GM21447 (cell line): ENCODE measurements around the gene ZCRB1.

Source experiments
- ATAC-seq: cut with Tn5 transposase; IDR thresholded peaks from one replicate; pipeline ENCODE4 v1.9.1; 2021; ENCODE audit not compliant: unreplicated experiment

Gene ZCRB1

DNA sequence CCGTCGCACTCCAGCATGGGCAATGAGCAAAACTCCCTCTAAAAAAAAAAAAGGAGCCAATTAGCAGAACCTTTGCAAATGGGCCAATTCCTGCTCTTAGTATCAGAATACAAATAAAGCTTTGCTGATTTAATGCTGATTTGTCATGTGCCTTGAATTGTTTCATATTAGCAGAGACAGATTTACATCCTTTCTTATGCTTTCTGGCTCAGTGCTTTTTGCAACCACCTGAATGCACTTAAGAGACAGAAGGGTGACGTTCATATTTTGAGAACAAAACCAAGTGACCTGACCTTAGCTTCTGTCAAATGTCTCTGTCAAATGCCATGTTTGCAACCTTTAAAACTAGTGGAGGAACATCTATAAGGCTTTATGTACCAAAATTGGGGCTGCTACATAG lies 44.0 kb downstream of the ZCRB1 start:
- ATAC-seq, result no peak

DNA sequence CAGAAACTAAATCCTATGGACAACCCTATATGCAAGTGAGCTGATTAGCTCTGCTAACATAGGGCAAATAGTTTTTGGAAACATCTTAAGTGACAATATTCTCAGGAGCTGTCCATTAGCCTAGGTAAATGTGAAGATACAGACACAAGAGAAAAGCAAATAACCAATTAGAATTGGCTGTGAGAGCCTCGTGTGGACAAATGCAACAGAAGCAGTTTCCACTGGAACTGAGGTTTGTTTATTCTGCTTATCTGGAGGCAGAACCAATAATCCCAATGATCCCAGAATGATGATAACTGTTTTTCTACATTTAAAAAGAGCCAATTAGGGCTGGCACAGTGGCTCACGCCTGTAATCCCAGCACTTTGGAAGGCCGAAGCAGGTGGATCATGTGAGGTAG lies 44.6 kb downstream of the ZCRB1 start:
- no peak for ATAC-seq

DNA sequence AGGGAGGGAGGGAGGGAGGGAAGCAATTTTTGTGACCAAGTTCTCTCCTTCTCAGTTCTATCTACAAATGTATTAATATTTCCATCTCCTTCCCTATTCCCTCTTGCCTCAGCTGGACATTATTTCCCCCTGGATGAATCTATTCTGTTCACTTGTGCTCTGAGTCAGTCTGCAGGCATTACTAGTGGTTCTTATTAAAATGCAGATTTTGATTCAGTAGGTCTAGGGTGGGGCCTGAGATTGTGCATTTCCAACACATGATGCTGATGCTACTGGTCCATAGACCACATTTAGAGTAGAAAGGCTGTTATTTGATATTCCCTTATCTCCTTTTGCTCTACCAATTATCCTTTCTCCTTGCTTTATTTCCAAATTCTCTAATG lies 47.8 kb downstream of the ZCRB1 start:
- no peak for ATAC-seq

DNA sequence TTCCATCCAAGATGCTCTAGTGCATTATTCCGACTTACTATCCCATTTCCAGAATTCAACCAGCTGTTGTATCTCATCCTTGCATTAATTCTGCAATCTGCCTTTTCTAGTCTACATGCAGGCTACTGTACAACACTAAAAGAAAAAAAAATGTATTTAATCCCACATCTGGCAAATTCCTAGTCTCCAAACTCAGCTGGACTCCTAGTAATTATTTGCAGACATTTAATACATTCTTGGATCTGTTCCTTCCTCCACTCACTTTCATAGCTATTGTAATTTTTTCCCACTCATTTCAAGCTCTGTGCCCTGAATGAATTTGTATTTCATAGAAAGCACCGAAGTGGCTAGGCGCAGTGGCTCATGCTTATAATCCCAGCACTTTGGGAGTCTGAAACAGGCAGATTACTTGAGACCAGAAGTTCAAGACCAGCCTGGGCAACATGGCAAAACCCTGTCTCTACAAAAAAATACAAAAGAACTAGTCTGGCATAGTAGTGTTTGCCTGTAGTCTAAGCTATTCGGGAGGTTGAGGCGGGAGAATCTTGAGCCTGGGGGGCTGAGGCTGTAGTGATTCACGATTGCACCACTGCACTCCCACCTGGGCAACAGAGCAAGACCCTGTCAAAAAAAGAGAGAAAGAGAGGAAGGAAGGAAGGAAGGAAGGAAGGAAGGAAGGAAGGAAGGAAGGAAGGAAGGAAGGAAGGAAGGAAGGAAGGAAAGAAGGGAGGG lies 48.3 kb downstream of the ZCRB1 start:
- ATAC-seq, result no peak

DNA sequence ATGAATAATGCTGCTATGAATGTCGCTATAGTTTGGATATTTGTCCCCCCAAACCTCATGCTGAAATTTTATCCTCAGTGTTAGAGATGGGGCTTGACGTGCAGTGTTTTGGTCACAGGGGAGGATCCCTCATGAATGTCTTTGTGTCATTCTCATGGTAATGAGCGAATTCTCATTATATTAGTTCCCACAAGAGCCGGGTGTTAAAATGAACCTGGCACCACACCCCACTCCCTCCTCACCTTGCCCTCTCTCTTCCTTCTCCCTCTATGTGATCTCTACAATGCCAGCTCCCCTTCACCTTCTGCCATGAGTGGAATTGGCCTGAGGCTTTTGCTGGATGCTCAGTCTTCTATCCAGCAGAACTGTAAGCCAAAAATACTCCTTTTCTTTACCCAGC lies 50.4 kb downstream of the ZCRB1 start:
- ATAC-seq, result no peak

DNA sequence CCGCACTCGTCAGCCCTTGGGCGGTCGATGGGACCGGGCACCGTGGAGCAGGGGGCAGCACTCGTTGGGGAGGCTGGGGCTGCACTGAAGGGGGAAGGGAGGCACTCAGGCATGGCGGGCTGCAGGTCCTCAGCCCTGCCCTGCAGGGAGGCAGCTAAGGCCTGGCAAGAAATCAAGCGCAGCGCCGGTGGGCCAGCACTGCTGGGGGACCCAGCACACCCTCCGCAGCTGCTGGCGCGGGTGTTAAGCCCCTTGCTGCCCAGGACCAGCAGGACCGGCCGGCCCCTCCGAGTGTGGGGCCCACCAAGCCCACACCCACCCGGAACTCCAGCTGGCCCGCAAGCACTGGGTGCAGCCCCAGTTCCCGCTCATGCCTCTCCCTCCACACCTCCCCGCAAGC lies 52.2 kb downstream of the ZCRB1 start:
- no peak for ATAC-seq

DNA sequence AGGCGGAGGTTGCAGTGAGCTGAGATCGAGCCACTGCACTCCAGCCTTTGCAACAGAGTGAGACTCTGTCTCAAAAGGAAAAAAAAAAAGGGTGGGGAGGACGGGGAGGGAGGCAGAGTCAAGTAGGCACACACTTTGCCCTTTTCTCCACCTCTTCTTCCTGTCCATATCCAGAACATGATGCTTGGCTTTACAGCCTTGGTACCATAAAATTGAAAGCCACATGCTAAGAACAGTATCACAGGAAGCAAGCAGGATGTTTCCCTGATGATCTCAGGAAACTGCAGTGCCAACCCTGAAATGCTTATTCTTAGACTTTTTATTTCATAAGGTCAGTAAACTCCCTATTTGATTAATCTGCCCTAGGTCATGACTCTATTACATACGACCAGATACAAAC lies 55.3 kb downstream of the ZCRB1 start:
- no peak for ATAC-seq

DNA sequence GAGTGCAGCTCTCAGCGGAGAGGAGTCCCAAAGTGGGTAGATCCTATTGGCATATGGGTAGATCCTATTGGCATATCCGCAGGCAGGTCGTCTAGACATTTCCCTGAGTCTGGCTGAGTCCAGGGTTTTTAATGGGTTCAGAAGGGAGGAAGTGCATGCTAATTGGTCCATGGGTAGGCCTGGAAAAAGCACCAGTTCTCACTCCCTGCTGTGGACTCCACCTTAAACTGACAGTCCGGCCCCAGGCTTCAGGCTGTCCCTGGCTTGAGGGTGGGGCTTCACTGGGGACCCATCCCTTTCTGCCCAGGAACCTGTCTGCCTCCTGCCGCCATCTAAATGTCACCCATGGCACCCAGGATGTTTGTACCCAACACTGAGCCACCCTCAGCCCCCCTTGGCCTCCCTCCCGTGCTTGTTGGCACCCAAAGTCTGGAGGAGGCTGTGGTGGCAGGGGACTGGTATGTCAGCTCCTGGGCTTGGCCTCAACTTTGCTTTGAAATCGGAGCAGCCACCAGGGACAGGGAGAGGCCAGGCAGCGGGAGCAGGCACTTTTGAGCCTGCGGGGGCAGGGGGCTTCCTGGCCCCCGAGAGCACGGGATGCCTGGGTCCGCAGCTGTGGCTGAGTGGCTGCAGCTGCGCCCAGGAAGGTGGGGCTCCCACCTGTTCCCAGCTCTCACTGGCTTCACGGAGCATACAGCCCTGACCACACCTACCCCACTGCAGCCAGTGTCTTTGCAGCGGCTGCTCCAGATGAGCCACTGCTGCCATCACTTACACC lies 58.3 kb downstream of the ZCRB1 start:
- no peak for ATAC-seq

DNA sequence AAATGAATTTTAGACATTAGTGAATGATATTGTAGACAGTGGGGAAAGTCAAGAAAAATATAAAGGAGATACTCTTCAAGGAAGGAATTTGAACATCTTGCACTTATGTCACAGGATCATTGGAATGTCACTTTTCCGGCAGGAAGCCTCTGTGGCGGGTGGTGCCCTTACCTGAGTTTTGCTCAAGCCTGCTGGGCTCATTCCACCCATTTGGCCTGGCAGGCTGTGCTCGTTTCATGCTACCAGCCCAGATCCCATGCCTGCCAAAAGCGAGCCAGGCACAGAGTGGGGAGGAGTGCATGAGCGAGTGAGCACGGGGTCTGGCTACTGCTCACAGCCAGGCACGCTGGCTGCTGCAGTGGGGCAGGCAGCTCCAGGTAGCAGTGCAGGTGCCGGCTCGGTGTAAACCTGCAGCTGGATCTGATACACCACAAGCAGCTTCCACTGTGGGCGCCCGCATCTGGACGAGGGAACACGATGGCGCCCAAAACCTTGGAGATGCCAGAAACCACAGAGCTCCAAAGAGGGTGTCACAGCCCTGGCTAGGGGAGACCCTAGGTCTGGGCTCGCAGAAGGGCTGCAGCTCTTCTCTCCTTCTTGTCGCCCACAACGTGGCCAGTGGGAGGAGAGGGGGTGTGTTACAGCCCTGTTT lies 59.2 kb downstream of the ZCRB1 start:
- no peak for ATAC-seq

DNA sequence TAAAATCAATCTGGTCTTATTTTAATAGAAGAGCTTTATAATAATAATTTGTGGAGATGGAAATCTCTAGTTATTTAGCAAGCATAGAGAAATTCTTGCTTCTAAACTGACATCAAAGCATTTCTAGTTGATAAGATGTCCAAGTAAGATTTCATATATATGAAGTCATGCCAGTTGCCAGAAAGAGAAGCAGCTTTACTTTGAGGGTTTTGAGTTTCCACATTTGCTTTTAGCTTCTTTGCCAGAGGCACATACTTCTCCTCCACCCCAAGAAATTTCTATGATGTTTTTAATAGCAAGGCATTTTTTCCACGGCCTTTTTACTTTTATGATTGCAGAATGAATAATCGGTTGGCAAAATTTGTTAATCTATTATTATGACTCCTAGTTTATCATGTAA lies 63.6 kb downstream of the ZCRB1 start:
- ATAC-seq, result no peak
